Neural progenitor cell (in vitro differentiated cells): ENCODE data around the gene CENPX. TPM values are rescaled to one million over a fixed set of nuclear protein-coding genes. Genes with fewer than 3 reads are reported as not detected.

Experiments
- DNase-seq: peaks from one replicate; pipeline ENCODE4 v3.0.0-alpha.2; 2016; ENCODE audit warnings: low spot score
- H2AFZ ChIP-seq: fragments of 200-600 bp; sonication (generic); replicated peaks from 2 replicates; pipeline ENCODE4 v1.6.1; 2016; ENCODE audit warnings: antibody characterized with exemption
- H3F3A ChIP-seq: fragments of 200-600 bp; sonication (generic); 2 replicates; pipeline ENCODE4 v1.6.1; 2016; ENCODE audit warnings: antibody characterized with exemption, low read depth
- H3K27ac ChIP-seq: fragments of 200-600 bp; sonication (generic); 2 replicates; pipeline ENCODE4 v1.5.1; 2016; ENCODE audit warnings: mild to moderate bottlenecking
- H3K27me3 ChIP-seq: fragments of 200-600 bp; sonication (generic); 2 replicates; pipeline ENCODE4 v1.6.1; 2016; ENCODE audit warnings: mild to moderate bottlenecking, moderate library complexity
- H3K36me3 ChIP-seq: fragments of 200-600 bp; sonication (generic); 2 replicates; pipeline ENCODE4 v1.5.1; 2016
- H3K4me1 ChIP-seq: fragments of 200-600 bp; sonication (generic); 2 replicates; pipeline ENCODE4 v1.6.1; 2016; ENCODE audit warnings: mixed run types
- H3K4me2 ChIP-seq: fragments of 200-600 bp; sonication (generic); 2 replicates; pipeline ENCODE4 v1.6.1; 2016
- H3K4me3 ChIP-seq: fragments of 200-600 bp; sonication (generic); 2 replicates; pipeline ENCODE4 v1.5.1; 2016
- H3K79me2 ChIP-seq: fragments of 200-600 bp; sonication (generic); 2 replicates; pipeline ENCODE4 v1.6.1; 2016; ENCODE audit warnings: low read depth
- H3K9ac ChIP-seq: fragments of 200-600 bp; sonication (generic); 2 replicates; pipeline ENCODE4 v1.6.1; 2016
- H3K9me3 ChIP-seq: fragments of 200-600 bp; sonication (generic); 2 replicates; pipeline ENCODE4 v1.5.1; 2016; ENCODE audit warnings: low read depth
- H4K20me1 ChIP-seq: fragments of 200-600 bp; sonication (generic); 2 replicates; pipeline ENCODE4 v1.6.1; 2016; ENCODE audit warnings: low read depth
- H3K27ac Mint-ChIP-seq: 3 replicates; pipeline ENCODE4 v1.8.0; 2021; ENCODE audit warnings: mixed read lengths
- H3K27me3 Mint-ChIP-seq: 2 replicates; pipeline ENCODE4 v1.8.0; 2022; ENCODE audit warnings: low read depth, mild to moderate bottlenecking, inconsistent platforms, moderate library complexity, mixed read lengths; ENCODE audit not compliant: insufficient read depth
- H3K36me3 Mint-ChIP-seq: 3 replicates; pipeline ENCODE4 v1.8.0; 2021; ENCODE audit warnings: mixed read lengths
- H3K4me1 Mint-ChIP-seq: 3 replicates; pipeline ENCODE4 v1.8.0; 2021; ENCODE audit warnings: mixed read lengths
- H3K4me3 Mint-ChIP-seq: 3 replicates; pipeline ENCODE4 v1.8.0; 2021; ENCODE audit warnings: mild to moderate bottlenecking, moderate library complexity, mixed read lengths
- H3K9me3 Mint-ChIP-seq: 3 replicates; pipeline ENCODE4 v1.8.0; 2020; ENCODE audit warnings: mixed read lengths
- CTCF ChIP-seq: fragments of 200-600 bp; sonication (generic); IDR thresholded peaks from 2 replicates; pipeline ENCODE4 v1.5.1; 2017; ENCODE audit warnings: antibody characterized with exemption, mild to moderate bottlenecking
- EZH2 ChIP-seq: fragments of 200-600 bp; sonication (generic); IDR thresholded peaks from 2 replicates; pipeline ENCODE4 v1.6.1; 2017; ENCODE audit warnings: antibody characterized with exemption, mild to moderate bottlenecking, moderate library complexity
- EZH2phosphoT487 ChIP-seq: fragments of 200-600 bp; sonication (generic); IDR thresholded peaks from 2 replicates; pipeline ENCODE4 v1.6.1; 2017; ENCODE audit warnings: antibody characterized with exemption
- total RNA-seq: library from RNA; depleted of rRNA; stranded (reverse); fragments of >200 nt; gene quantifications from 2 replicates; pipeline ENCODE4 v1.2.3, GENCODE V29; 2015; ENCODE audit warnings: low replicate concordance

CENPX gene
- total RNA-seq, 1 donor from 2014 or later, result 53.0 TPM

GRCh38 chr17:82045936-82046484 lies 23.3 kb upstream of the CENPX start:
- no peaks in the 10 kb centered on the region for H3K9me3 ChIP-seq
- Mint-ChIP-seq H3K4me3 (no peak overlapping the region), H3K9me3 (peaks cover 6% of the 10 kb centered on the region), H3K27me3 (peaks cover 4% of the 10 kb centered on the region), H3K4me1 (peaks cover 17% of the 10 kb centered on the region), H3K36me3 (peaks cover 6% of the 10 kb centered on the region), H3K27ac (peak overlapping the region; percentile 57)
- peaks cover 3% of the 10 kb centered on the region for H3F3A ChIP-seq
- H2AFZ ChIP-seq, result no peak overlapping the region
- H4K20me1 ChIP-seq, result no peaks in the 10 kb centered on the region
- no peaks in the 10 kb centered on the region for H3K4me1 ChIP-seq
- no peak overlapping the region for H3K9ac ChIP-seq
- no peaks in the 10 kb centered on the region for H3K79me2 ChIP-seq
- DNase-seq, result no peak
- no peak overlapping the region for H3K4me3 ChIP-seq
- no peaks in the 10 kb centered on the region for H3K36me3 ChIP-seq
- no peak overlapping the region for H3K27ac ChIP-seq
- no peaks in the 10 kb centered on the region for H3K27me3 ChIP-seq
- TF ChIP-seq CTCF (no peak), EZH2phosphoT487 (no peak), EZH2 (no peak)
- no peak overlapping the region for H3K4me2 ChIP-seq

- peaks cover 6% of the 10 kb centered on the region for H3K27me3 Mint-ChIP-seq
- no peak overlapping the region for H3K4me3 Mint-ChIP-seq
- Histone ChIP-seq H3K4me1 (no peaks in the 10 kb centered on the region), H3K79me2 (no peaks in the 10 kb centered on the region), H3F3A (peaks cover 3% of the 10 kb centered on the region), H3K9ac (no peak overlapping the region), H2AFZ (peak overlapping the region; percentile 89), H3K4me3 (no peak overlapping the region), H3K4me2 (no peak overlapping the region), H3K36me3 (no peaks in the 10 kb centered on the region), H3K9me3 (no peaks in the 10 kb centered on the region), H4K20me1 (no peaks in the 10 kb centered on the region), H3K27ac (no peak overlapping the region), H3K27me3 (no peaks in the 10 kb centered on the region)
- peaks cover 9% of the 10 kb centered on the region for H3K9me3 Mint-ChIP-seq
- H3K27ac Mint-ChIP-seq, result no peak overlapping the region
- H3K4me1 Mint-ChIP-seq, result peaks cover 24% of the 10 kb centered on the region
- no peak for DNase-seq
- TF ChIP-seq CTCF (no peak), EZH2phosphoT487 (no peak), EZH2 (no peak)
- H3K36me3 Mint-ChIP-seq, result peaks cover 6% of the 10 kb centered on the region
These were observed 20.8 kb upstream of the CENPX start for GRCh38 chr17:82043507-82043906.

GRCh38 chr17:82042649-82043048 lies 20.0 kb upstream of the CENPX start:
- Mint-ChIP-seq H3K27ac (peak overlapping the region; percentile 21), H3K27me3 (peaks cover 12% of the 10 kb centered on the region), H3K4me1 (peaks cover 27% of the 10 kb centered on the region), H3K4me3 (peak overlapping the region; percentile 33), H3K36me3 (peaks cover 5% of the 10 kb centered on the region), H3K9me3 (peaks cover 9% of the 10 kb centered on the region)
- Histone ChIP-seq H3K36me3 (no peaks in the 10 kb centered on the region), H3K9ac (no peak overlapping the region), H3K27ac (no peak overlapping the region), H2AFZ (no peak overlapping the region), H3K79me2 (no peaks in the 10 kb centered on the region), H3K9me3 (no peaks in the 10 kb centered on the region), H3K4me1 (no peaks in the 10 kb centered on the region), H3K27me3 (no peaks in the 10 kb centered on the region), H4K20me1 (no peaks in the 10 kb centered on the region), H3K4me3 (no peak overlapping the region), H3F3A (peaks cover 8% of the 10 kb centered on the region), H3K4me2 (no peak overlapping the region)
- no peak for TF ChIP-seq CTCF
- TF ChIP-seq EZH2phosphoT487, result no peak
- no peak for TF ChIP-seq EZH2
- no peak for DNase-seq
